Measurements from ENCODE around the gene GPRIN3.
"Not testable (repeated sequence)": the region's sequence is repeated elsewhere in the genome, so short reads cannot be mapped to it uniquely, and the experiment has no call there.

The GPRIN3 gene

DNA sequence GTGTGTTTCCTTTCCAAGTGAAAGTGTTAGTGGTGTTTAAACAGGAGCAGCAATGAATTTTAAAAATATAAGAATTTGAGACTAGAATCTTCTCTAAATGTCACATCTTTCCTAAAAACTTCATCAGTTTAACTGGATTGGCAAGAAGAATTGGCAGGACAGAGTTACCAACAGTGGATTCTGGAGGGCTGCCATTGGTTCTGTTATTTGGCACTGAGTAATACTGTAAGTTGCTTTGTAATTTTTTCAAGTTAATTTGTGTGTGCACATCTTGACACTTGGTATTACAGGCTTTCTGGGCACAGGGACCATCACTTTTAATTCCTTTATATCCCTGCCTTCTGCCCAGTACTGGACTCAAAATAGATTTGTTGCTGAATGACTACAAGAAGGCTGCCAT, 4.5 kb upstream of the GPRIN3 start:
- peak; percentile 44 for DNase-seq (ENCODE audit: low read depth)

- DNase-seq (ENCODE audit: low read depth), result no peak
These were observed 3.8 kb upstream of the GPRIN3 start for GRCh38 chr4:89311433-89311832.

DNA sequence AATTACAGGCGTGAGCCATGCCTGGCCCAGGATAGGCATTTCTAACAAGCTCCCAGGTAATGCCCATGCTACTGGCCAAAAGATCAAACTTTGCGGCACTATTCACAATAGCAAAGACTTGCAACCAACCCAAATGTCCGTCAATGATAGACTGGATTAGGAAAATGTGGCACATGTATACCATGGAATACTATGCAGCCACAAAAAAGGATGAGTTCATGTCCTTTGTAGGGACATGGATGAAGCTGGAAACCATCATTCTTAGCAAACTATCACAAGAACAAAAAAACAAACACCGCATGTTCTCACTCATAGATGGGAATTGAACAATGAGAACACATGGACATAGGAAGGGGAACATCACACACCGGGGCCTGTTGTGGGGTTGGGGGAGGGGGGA, 1.6 kb upstream of the GPRIN3 start:
- not testable (repeated sequence) for DNase-seq (ENCODE audit: low read depth)

DNA sequence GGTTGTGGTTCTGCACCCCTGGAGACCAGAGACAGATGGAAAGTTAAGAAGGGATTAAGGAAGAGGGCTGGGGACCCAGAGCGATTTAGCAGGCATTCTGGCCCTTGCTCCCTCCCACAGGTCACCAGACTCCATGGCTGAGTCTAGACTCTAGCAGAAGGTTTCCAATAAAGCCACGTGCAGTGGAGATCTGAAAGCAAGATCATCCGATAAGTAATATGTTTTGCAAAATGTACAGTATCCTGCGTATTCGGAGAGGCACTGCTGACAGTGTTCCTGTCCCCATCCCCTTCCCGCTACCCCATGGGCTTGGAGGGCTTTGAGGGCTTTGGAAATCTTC, 531 bp upstream of the GPRIN3 start:
- no peak for DNase-seq (ENCODE audit: low read depth)

DNA sequence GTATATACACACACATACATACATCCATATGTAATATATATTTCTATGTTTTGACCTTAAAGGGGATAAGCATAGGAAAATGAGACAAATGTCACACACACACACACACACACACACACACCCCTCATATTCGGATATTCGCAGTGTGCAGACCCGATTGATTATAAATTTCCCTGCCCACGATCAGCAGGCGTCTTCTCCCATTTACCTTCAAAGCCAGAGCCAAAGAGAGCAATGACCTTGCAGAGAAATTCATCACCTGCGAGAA, 488 bp downstream of the GPRIN3 start:
- no peak for DNase-seq (ENCODE audit: low read depth)

GRCh38 chr4:89306486-89307177, 968 bp downstream of the GPRIN3 start:
- no peak for DNase-seq (ENCODE audit: low read depth)

- DNase-seq (ENCODE audit: low read depth), result peak; percentile 40
These were observed 1.7 kb downstream of the GPRIN3 start for GRCh38 chr4:89305712-89306437.

DNA sequence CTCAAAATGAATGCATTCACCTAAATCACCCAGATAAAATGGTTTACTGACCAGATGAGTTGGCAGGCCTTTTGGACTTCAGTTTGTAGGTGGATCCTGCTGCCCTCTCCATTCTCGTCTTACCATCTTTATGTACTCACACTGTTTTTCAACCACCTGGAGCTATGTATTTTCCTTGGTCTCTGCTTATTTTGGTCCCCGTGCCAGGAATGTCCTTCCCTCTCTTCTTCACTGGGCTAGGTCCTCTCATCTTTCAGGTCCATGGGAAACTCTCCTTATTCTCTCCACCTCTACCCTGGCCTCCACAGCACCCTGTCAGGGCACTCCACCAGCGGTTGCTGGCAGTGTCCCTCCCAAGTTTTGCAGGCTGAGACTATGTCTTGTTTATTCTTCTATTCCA, 2.6 kb downstream of the GPRIN3 start:
- no peak for DNase-seq (ENCODE audit: low read depth)

GRCh38 chr4:89303814-89304388, 3.7 kb downstream of the GPRIN3 start:
- no peak for DNase-seq (ENCODE audit: low read depth)

DNA sequence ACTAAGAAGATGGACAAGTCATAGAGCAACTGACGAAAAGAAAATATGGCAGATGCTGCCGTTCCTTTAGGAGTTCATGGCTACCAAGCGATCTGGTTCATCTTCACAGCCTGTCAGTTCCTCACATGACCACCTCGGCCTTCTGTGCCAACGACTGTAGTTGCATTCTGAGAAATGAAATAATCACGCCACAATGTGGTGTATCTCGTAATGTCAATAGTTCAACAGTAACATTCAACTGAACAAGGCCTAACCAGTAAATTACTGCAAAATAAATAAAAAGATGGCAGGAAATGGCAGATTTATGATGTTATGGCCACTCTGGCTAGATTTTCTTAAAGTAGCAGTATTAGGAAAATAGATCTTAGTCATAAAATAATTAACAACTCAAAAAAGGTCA, 4.4 kb downstream of the GPRIN3 start:
- DNase-seq (ENCODE audit: low read depth), result no peak

GRCh38 chr4:89301902-89302301, 5.7 kb downstream of the GPRIN3 start:
- DNase-seq (ENCODE audit: low read depth), result no peak

- peak; percentile 39 for DNase-seq (ENCODE audit: low read depth)
These were observed 6.6 kb downstream of the GPRIN3 start for GRCh38 chr4:89301003-89301402.

GRCh38 chr4:89300499-89300898, 7.1 kb downstream of the GPRIN3 start:
- no peak for DNase-seq (ENCODE audit: low read depth)

DNA sequence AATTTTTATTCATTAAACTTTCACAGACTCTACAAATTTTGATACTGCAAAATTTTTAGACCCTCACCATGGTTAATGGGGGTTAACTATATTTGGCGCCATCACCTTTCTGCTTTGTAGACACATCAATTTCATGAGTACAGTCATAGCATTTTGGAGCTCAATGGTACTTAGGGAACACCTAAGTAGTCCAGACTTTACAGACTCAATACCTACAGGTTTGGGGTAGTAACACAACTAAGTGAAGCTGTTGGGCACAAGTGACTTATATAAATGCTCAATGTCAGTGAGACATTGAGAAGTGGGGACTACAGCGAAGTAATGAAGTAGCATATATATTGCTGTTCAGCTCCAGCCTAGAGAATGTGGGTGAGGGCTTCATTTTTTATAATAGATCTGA, 7.5 kb downstream of the GPRIN3 start:
- no peak for DNase-seq (ENCODE audit: low read depth)

DNA sequence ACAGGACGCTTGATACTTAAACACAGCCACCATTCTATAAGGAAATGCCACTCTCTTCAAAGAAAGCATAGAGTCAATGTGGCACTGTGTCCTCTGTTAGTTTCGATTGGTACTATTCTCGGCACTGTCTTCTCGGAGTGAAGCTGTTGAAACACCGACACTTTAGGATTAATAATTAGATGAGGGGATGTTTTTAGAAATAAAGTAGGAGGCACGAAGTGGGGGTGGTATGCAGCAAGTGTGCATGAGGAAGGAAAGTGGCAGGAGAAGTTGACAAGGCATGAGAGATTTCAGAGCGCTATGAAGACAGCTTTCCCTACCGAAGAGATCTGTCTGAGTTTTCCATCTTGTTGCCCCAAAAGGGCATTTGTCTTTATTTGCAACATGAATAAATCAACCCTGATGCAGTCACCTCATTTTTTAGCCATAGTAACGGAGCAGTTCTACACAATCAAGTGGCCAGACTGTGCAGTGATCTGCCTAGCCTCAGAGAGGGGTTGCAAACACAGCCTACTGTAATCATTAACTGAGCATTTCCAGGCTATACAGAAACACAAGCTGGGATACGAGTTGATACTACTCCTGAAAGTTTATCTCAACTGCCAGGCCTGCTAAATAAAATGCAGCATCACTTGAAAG, 8.3 kb downstream of the GPRIN3 start:
- DNase-seq (ENCODE audit: low read depth), result no peak

DNA sequence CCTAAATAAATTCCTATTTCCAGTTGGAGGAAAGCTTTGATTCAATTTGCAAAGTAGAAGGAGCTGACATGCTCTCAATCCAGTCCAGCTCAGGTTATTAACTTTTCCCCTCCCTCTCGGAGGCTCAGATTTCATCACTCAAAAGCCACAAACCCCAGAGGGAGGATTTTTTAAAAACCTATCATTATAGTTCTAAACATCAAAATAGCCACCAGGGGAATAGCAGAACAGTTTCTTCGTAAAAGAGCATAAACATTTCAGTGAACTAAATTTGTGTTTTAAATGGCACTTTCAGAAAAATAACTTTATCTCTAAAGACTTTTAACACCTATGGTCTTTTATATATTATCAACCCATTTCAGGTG, 8.8 kb downstream of the GPRIN3 start:
- DNase-seq (ENCODE audit: low read depth), result peak; percentile 35

GRCh38 chr4:89298155-89298554, 9.4 kb downstream of the GPRIN3 start:
- no peak for DNase-seq (ENCODE audit: low read depth)

DNA sequence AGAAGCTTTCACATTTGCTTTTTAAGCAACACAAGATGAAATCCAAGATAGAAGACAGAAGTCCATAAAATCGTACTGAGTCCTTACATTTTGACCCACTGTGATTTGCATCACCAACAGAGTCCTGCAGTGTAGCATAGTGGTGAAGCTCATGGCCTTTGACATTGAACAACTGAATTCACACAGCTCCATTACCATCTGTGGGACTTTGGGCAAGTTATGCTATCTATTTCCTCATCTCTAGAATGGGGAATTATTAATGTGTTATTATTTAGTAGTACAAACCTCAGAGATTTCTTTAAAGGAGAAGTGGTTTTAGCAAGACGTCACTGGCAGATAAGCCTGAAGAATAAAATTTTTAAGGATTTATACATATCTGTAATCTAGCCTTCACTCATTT, 10.7 kb downstream of the GPRIN3 start:
- no peak for DNase-seq (ENCODE audit: low read depth)

DNA sequence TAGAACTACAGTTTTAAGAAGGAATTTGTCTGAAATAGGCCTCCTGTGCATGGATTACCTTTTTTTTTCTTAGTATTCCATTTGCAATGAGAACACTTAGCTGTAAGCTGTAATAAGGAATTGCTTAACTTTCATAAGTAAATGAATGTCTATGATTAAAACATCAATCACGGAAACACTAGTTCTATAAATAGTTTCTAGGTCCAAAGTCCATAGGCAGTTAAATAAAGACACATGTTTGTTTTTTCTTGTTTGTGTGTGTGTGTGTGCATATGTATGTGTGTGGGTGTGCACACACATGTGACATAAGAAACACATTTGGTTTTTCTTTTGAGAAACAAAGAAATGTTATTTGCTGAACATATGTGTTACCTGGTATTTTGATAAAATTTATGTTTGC, 11.2 kb downstream of the GPRIN3 start:
- no peak for DNase-seq (ENCODE audit: low read depth)

DNA sequence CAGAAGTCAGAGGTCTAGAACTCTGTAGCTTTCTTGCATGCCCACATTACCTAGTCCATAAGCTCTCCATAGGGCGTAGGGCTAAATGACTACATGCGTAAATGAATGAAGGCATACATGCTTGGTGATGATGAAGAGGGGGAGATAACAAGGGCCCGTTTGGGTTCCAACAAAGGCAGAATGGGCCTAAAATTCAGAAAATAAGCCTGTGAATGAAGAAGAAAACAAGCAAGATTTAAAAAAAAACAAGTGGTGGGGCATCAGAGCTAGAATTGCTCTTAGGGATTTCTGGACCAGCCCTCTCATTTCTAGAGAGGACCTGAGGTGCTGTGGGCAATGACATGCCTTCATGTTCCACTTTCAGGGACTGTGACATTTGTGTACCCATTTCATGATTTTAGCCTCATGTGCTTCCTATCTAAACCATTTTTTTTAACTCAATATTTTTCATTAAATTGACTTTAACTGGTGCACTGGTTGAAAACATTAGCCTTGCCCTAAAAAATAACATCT, 12.1 kb downstream of the GPRIN3 start:
- DNase-seq (ENCODE audit: low read depth), result no peak

DNA sequence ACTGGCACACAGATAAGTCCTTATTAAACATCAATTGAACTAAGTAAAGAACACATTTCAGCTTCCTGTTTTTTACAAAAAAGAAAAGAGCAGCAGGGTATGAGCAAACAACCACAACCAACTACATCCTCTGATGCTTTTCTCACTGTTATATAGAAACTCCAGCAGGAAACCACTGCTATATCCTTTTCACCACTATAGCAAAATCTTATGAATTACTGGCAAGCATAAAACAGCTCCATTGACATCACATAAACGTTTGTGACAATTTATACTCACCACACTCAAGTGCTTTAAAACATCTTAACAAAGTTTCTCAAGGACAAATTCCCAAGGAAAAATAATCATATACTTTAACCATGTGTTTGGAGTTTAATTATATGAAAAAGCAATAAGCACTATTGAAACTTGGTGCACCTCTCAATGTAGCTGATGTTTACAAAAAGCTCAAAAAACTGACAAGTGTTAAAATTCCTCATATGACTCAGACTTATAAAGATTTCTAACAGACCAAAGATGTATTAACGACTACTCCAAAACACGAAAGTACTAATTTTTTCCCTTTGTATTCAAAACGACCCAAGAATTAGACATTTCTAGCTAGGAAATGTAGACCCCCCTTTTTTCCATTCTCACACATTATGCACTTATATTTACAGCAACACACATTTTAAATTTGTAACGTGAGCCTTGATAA, 12.9 kb downstream of the GPRIN3 start:
- no peak for DNase-seq (ENCODE audit: low read depth)

DNA sequence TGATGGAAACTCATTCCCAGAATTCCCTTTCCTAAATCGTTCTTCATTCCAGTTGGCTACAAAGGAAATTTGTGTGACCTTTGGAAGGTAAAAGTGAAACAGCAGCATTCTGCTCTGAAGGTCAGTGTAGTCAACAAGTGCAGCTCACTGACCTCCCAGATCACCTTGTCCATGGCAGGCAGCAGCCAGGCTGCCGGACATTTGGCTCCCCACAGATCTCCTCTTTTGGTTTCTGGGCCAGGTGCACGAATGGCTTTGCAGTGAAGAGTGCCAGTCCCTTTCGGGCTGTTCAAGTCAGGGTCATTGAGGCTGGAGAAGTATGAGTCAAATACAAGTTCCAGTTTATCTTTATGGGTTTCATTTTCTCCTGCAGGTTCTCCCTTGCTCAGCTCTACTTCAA, 14.3 kb downstream of the GPRIN3 start:
- no peak for DNase-seq (ENCODE audit: low read depth)
